HepG2 (cell line): Measurements from ENCODE around the gene MAN2A1. TPM values are rescaled to one million over a fixed set of nuclear protein-coding genes. Genes with fewer than 3 reads are reported as not detected.

ENCODE experiments used
- ATAC-seq: fragments of 200-7000 bp; cut with Tn5 transposase; 3 replicates; pipeline ENCODE4 v1.9.1; 2020; ENCODE audit warnings: mild to moderate bottlenecking, moderate library complexity
- BruUV-seq: library from RNA; stranded (reverse); fragments of 400-500 nt; replicated peaks from 2 replicates; lab custom pipeline; 2021; lab: Mats Ljungman, UMichigan
- CTCF ChIA-PET: fragments of 300-600 bp; formaldehyde crosslinking; extraction: SDS; loops from one replicate; lab custom pipeline; 2021; ENCODE audit warnings: low total read pairs, inconsistent platforms, low intra/inter-chr PET ratio; lab: Yijun Ruan, JAX
- POLR2A ChIA-PET: fragments of 350-600 bp; sonication (Branson Sonifier 250); formaldehyde crosslinking; loops from one replicate; lab custom pipeline; 2020; ENCODE audit warnings: antibody characterized with exemption, inconsistent platforms; lab: Yijun Ruan, JAX
- DNase-seq: peaks from one replicate; pipeline ENCODE4 v3.0.0-alpha.2; 2015; ENCODE audit warnings: low spot score
- FAIRE-seq: peaks from 3 replicates; lab custom pipeline; 2011; peaks lifted over from hg19 to GRCh38; lab: Jason Lieb, UNC
- H2AFZ ChIP-seq: one replicate; pipeline ENCODE4 v1.6.1; 2011; ENCODE audit warnings: low read length, inconsistent platforms
- H3K27ac ChIP-seq: fragments of 300-600 bp; 3 replicates; pipeline ENCODE4 v1.8.0; 2011; ENCODE audit warnings: mixed run types, mild to moderate bottlenecking, mixed read lengths, low read length, inconsistent platforms; ENCODE audit not compliant: insufficient read depth; ENCODE audit errors: extremely low read length
- H3K27me3 ChIP-seq, 2 experiments: fragments of 200-600 bp in 1 of 2; 2 replicates in 1 of 2; 3 replicates in 1 of 2; pipeline versions ENCODE4 v1.6.0 to v1.8.0; 2011; ENCODE audit warnings: low read length in 2 of 2, mild to moderate bottlenecking in 2 of 2, moderate library complexity in 2 of 2, inconsistent platforms in 1 of 2; ENCODE audit not compliant: insufficient read depth in 2 of 2, control insufficient read depth in 1 of 2
- H3K36me3 ChIP-seq, 2 experiments: fragments of 200-600 bp in 1 of 2; replicated peaks in 1 of 2; 2 replicates in 1 of 2; 3 replicates in 1 of 2; pipeline versions ENCODE4 v1.5.1 to v1.8.0; 2011; ENCODE audit warnings: low read length in 2 of 2, inconsistent platforms in 1 of 2; ENCODE audit not compliant: insufficient read depth in 2 of 2, control insufficient read depth in 1 of 2
- H3K4me1 ChIP-seq: 2 replicates; pipeline ENCODE4 v1.5.1; 2012; ENCODE audit warnings: low read length, inconsistent platforms; ENCODE audit not compliant: insufficient read depth
- H3K4me2 ChIP-seq: 2 replicates; pipeline ENCODE4 v1.6.0; 2011; ENCODE audit warnings: low read depth, low read length, inconsistent platforms
- H3K4me3 ChIP-seq, 3 experiments: fragments of 200-600 bp in 1 of 3; sonication (generic), shearing (Covaris generic) in 1 of 3; replicated peaks in 1 of 3; 2 replicates each; pipeline ENCODE4 v1.5.1; 2011 to 2016; ENCODE audit warnings: low read length in 3 of 3, inconsistent platforms in 2 of 3, low read depth in 2 of 3, mild to moderate bottlenecking in 2 of 3, control low read depth in 1 of 3, mixed read lengths in 1 of 3; ENCODE audit not compliant: insufficient read depth in 1 of 3
- H3K79me2 ChIP-seq: one replicate; pipeline ENCODE4 v1.6.1; 2011; ENCODE audit warnings: low read length, inconsistent platforms; ENCODE audit not compliant: insufficient read depth
- H3K9ac ChIP-seq: 2 replicates; pipeline ENCODE4 v1.6.0; 2011; ENCODE audit warnings: mild to moderate bottlenecking, low read depth, low read length, inconsistent platforms; ENCODE audit not compliant: insufficient read depth
- H3K9me3 ChIP-seq: 2 replicates; pipeline ENCODE4 v1.5.1; 2012; ENCODE audit warnings: mild to moderate bottlenecking, low read length
- H4K20me1 ChIP-seq: 2 replicates; pipeline ENCODE4 v1.6.0; 2011; ENCODE audit warnings: inconsistent platforms, mild to moderate bottlenecking, low read length, moderate library complexity; ENCODE audit not compliant: insufficient read depth
- CHD2 ChIP-seq: IDR thresholded peaks from 2 replicates; pipeline ENCODE4 v1.6.1; 2011; ENCODE audit warnings: low read depth, low read length, improper control_type of control experiment
- HNF4A ChIP-seq: sonication (generic); formaldehyde crosslinking; IDR thresholded peaks from 2 replicates; pipeline ENCODE4 v1.4.0; 2020; ENCODE audit warnings: missing genetic modification reagents
- ZMYM4 ChIP-seq: sonication (generic); formaldehyde crosslinking; IDR thresholded peaks from 2 replicates; pipeline ENCODE4 v1.8.1; 2023; ENCODE audit warnings: mild to moderate bottlenecking, missing genetic modification reagents
- WGBS: methylation state at CpG from one replicate; pipeline ENCODE4 v1.1.6; 2017; ENCODE audit warnings: low lambda C conversion rate; 5-methylcytosine and 5-hydroxymethylcytosine counted together
- in situ Hi-C: cut with HindIII; loops from 2 replicates; pipeline ENCODE4 v1.10.0; 2017; ENCODE audit warnings: low pct_unique_long_range_greater_than_20kb; ENCODE audit not compliant: extremely low pct_ligation_motif_present
- intact Hi-C: fragments of 100-400 bp; cut with micrococcal nuclease; formaldehyde crosslinking; loops from one replicate; pipeline ENCODE4 v1.10.0; 2022; ENCODE audit not compliant: unreplicated experiment
- polyA plus RNA-seq, 8 experiments: library from polyadenylated mRNA; depleted of rRNA in 3 of 8; stranded (reverse) in 7 of 8; unstranded in 1 of 8; fragments of >200 nt; fragmentation: Illumina TruSeq in 4 of 8; extraction: Trizol in 4 of 8; gene quantifications; 2 replicates each; pipeline versions ENCODE4 v1.2.1 to v1.2.3, GENCODE V29; 2011 to 2016; ENCODE audit warnings: low read depth in 4 of 8, missing spikeins in 1 of 8, mixed read lengths in 1 of 8; ENCODE audit not compliant: insufficient read depth in 1 of 8
- total RNA-seq, 5 experiments: library from RNA; depleted of rRNA; stranded (reverse); fragments of >200 nt; fragmentation: Illumina TruSeq; extraction: Trizol; gene quantifications; 2 replicates each; pipeline ENCODE4 v1.2.3, GENCODE V29; 2016; ENCODE audit warnings: low read depth in 1 of 5
- TF ChIP-seq, protein P1 (sequence below): sonication (generic); formaldehyde crosslinking; IDR thresholded peaks from 2 replicates; pipeline ENCODE4 v1.9.0; 2021; ENCODE audit warnings: mild to moderate bottlenecking, missing genetic modification reagents

MAN2A1 gene
- total and polyA plus RNA-seq, 2 of the 13 experiments (the other 11 are each of a cell fraction or from before 2014, with no cell fraction given) = 56.2 to 80.5 TPM

DNA sequence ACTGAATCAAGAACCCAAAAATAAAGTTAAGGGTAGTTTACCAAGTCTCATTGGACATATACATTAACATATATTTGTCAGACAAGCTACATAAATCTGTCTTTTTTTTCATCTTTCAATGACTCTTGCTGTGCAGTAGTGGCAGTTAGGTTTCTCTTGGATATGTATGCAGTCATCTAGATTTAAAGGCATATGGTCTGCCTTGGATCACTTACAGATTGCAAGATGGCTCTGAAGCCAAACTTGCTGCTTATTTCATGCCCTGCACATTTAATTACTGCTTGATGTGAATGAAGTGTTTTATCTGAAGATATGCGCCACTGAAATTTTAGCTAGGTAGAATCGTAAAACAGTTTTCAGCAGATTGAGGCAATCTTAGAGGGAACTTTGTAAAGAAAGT, 18.6 kb upstream of the MAN2A1 start:
- Histone ChIP-seq H2AFZ (no peak overlapping the region), H3K4me3 (no peak overlapping the region), H3K27ac (no peak overlapping the region), H3K36me3 (no peaks in the 10 kb centered on the region), H3K4me2 (no peak overlapping the region), H4K20me1 (no peaks in the 10 kb centered on the region), H3K9ac (no peak overlapping the region), H3K27me3 (peaks cover 0 to 17% of the 10 kb centered on the region in 2 experiments; a peak in 3 of 5 replicates), H3K4me1 (no peaks in the 10 kb centered on the region), H3K9me3 (no peaks in the 10 kb centered on the region), H3K79me2 (no peaks in the 10 kb centered on the region)
- FAIRE-seq = no peak
- ChIA-PET CTCF (no interaction called here), POLR2A (no interaction called here)
- in situ Hi-C loops = no loop called here
- no peak for DNase-seq
- no peak for ATAC-seq
- TF ChIP-seq CHD2 (no peak), HNF4A (CRISPR knock-in tag) (no peak), ZMYM4 (CRISPR knock-in tag) (no peak)
- TF ChIP-seq, protein P1, sequence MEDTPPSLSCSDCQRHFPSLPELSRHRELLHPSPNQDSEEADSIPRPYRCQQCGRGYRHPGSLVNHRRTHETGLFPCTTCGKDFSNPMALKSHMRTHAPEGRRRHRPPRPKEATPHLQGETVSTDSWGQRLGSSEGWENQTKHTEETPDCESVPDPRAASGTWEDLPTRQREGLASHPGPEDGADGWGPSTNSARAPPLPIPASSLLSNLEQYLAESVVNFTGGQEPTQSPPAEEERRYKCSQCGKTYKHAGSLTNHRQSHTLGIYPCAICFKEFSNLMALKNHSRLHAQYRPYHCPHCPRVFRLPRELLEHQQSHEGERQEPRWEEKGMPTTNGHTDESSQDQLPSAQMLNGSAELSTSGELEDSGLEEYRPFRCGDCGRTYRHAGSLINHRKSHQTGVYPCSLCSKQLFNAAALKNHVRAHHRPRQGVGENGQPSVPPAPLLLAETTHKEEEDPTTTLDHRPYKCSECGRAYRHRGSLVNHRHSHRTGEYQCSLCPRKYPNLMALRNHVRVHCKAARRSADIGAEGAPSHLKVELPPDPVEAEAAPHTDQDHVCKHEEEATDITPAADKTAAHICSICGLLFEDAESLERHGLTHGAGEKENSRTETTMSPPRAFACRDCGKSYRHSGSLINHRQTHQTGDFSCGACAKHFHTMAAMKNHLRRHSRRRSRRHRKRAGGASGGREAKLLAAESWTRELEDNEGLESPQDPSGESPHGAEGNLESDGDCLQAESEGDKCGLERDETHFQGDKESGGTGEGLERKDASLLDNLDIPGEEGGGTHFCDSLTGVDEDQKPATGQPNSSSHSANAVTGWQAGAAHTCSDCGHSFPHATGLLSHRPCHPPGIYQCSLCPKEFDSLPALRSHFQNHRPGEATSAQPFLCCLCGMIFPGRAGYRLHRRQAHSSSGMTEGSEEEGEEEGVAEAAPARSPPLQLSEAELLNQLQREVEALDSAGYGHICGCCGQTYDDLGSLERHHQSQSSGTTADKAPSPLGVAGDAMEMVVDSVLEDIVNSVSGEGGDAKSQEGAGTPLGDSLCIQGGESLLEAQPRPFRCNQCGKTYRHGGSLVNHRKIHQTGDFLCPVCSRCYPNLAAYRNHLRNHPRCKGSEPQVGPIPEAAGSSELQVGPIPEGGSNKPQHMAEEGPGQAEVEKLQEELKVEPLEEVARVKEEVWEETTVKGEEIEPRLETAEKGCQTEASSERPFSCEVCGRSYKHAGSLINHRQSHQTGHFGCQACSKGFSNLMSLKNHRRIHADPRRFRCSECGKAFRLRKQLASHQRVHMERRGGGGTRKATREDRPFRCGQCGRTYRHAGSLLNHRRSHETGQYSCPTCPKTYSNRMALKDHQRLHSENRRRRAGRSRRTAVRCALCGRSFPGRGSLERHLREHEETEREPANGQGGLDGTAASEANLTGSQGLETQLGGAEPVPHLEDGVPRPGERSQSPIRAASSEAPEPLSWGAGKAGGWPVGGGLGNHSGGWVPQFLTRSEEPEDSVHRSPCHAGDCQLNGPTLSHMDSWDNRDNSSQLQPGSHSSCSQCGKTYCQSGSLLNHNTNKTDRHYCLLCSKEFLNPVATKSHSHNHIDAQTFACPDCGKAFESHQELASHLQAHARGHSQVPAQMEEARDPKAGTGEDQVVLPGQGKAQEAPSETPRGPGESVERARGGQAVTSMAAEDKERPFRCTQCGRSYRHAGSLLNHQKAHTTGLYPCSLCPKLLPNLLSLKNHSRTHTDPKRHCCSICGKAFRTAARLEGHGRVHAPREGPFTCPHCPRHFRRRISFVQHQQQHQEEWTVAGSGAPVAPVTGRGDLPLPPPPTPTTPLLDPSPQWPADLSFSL (CRISPR knock-in tag) = no peak
- intact Hi-C loops = no loop called here
- no TSS peak for BruUV-seq
- 54% methylated on average over 2 of the region's 2 CpGs for WGBS
